Tibial nerve (tissue), 4 donors: ENCODE measurements around the gene CD40. TPM values are rescaled to one million over a fixed set of nuclear protein-coding genes. Genes with fewer than 3 reads are reported as not detected.

Source experiments
- DNase-seq, 2 donors: peaks; one replicate each; pipeline ENCODE4 v3.0.0-alpha.2; 2019; ENCODE audit warnings: low spot score in 2 of 2
- H3K27ac ChIP-seq, 4 donors: fragments of 200-600 bp; sonication (generic) in 3 of 4; one replicate each; pipeline ENCODE4 v1.5.1; 2017 to 2019; ENCODE audit warnings: mild to moderate bottlenecking in 1 of 4
- H3K27me3 ChIP-seq, 2 donors: fragments of 200-600 bp; sonication (generic) in 1 of 2; one replicate each; pipeline versions ENCODE4 v1.5.1 to v1.6.0; 2017 to 2019
- H3K36me3 ChIP-seq, 3 donors: fragments of 200-600 bp; sonication (generic); one replicate each; pipeline ENCODE4 v1.5.1; 2018 to 2019
- H3K4me1 ChIP-seq, 4 donors: fragments of 200-600 bp; sonication (generic) in 3 of 4; one replicate each; pipeline ENCODE4 v1.5.1; 2017 to 2019
- H3K4me3 ChIP-seq, 4 donors: fragments of 200-600 bp; sonication (generic) in 3 of 4; one replicate each; pipeline ENCODE4 v1.5.1; 2017 to 2019; ENCODE audit warnings: mild to moderate bottlenecking in 1 of 4, moderate library complexity in 1 of 4
- H3K9me3 ChIP-seq, 4 donors: fragments of 200-600 bp; sonication (generic) in 3 of 4; one replicate each; pipeline ENCODE4 v1.5.1; 2017 to 2019
- CTCF ChIP-seq, 5 experiments: fragments of 200-600 bp in 3 of 5; fragments of 450-650 bp in 2 of 5; sonication (generic) in 3 of 5; IDR thresholded peaks; one replicate each; pipeline ENCODE4 v1.5.1; 2016 to 2019; ENCODE audit warnings: antibody characterized with exemption in 5 of 5, mild to moderate bottlenecking in 3 of 5, moderate library complexity in 2 of 5
- EP300 ChIP-seq, 2 donors: sonication (generic); formaldehyde crosslinking; IDR thresholded peaks; one replicate each; pipeline ENCODE4 v1.6.1; 2017; ENCODE audit warnings: antibody characterized with exemption in 2 of 2, mild to moderate bottlenecking in 1 of 2
- POLR2A ChIP-seq, 2 donors: fragments of 450-650 bp; IDR thresholded peaks; one replicate each; pipeline ENCODE4 v1.6.1; 2017; ENCODE audit warnings: antibody characterized with exemption in 2 of 2, mild to moderate bottlenecking in 2 of 2, moderate library complexity in 2 of 2
- WGBS, 2 donors: methylation state at CpG; one replicate each; pipeline ENCODE4 v1.1.5; 2018; 5-methylcytosine and 5-hydroxymethylcytosine counted together
- total RNA-seq, 4 donors: library from RNA; depleted of rRNA; stranded (reverse); fragments of >200 nt; gene quantifications; one replicate each; pipeline ENCODE4 v1.1.0, GENCODE V29; 2016

CD40 gene
- total RNA-seq, 4 donors from 2014 or later = 18.0 to 32.8 (median 25.1) TPM

GRCh38 chr20:46123482-46124245 lies 5.5 kb downstream of the CD40 start:
- Histone ChIP-seq H3K4me1 (peaks cover 0 to 25% (median 9%) of the 10 kb centered on the region in 4 donors), H3K9me3 (no peaks in the 10 kb centered on the region), H3K36me3 (peaks cover 0 to 42% (median 6%) of the 10 kb centered on the region in 3 donors), H3K27me3 (peaks cover 0 to 2% of the 10 kb centered on the region in 2 donors), H3K27ac (no peak overlapping the region), H3K4me3 (no peak overlapping the region)
- no peak for TF ChIP-seq EP300 (IDR thresholded peaks at IDR 0.05)
- DNase-seq = no peak
- WGBS, 2 donors = 85 to 91% methylated on average over 11 of the region's 11 CpGs

GRCh38 chr20:46126440-46127056 lies 8.4 kb downstream of the CD40 start:
- TF ChIP-seq POLR2A (IDR thresholded peaks at IDR 0.05) (no peak), CTCF (IDR thresholded peaks at IDR 0.05) (no peak)
- Histone ChIP-seq H3K27me3 (peaks cover 0 to 6% of the 10 kb centered on the region in 2 donors), H3K4me3 (no peak overlapping the region), H3K27ac (no peak overlapping the region), H3K9me3 (no peaks in the 10 kb centered on the region), H3K4me1 (peaks cover 0 to 4% (median 0%) of the 10 kb centered on the region in 4 donors), H3K36me3 (peaks cover 0 to 42% (median 6%) of the 10 kb centered on the region in 3 donors)
- DNase-seq = no peak
- 77 to 78% methylated on average over 5 of the region's 5 CpGs for WGBS, 2 donors

- Histone ChIP-seq H3K9me3 (no peaks in the 10 kb centered on the region), H3K4me1 (peaks cover 0 to 9% (median 3%) of the 10 kb centered on the region in 4 donors), H3K27me3 (peaks cover 0 to 6% of the 10 kb centered on the region in 2 donors), H3K4me3 (no peak overlapping the region), H3K27ac (no peak overlapping the region), H3K36me3 (peaks cover 0 to 39% (median 2%) of the 10 kb centered on the region in 3 donors)
- DNase-seq = no peak
- WGBS, 2 donors = 80 to 83% methylated on average over 11 of the region's 11 CpGs
- no peak for TF ChIP-seq CTCF (IDR thresholded peaks at IDR 0.05)
- no peak for TF ChIP-seq EP300 (IDR thresholded peaks at IDR 0.05)
- no peak for TF ChIP-seq POLR2A (IDR thresholded peaks at IDR 0.05)
Observed at GRCh38 chr20:46127396-46128010, 9.4 kb downstream of the CD40 start.

GRCh38 chr20:46128310-46129151 lies 10.4 kb downstream of the CD40 start:
- 25 to 27% methylated on average over 9 to 15 of the region's 16 CpGs for WGBS, 2 donors
- Histone ChIP-seq H3K9me3 (no peaks in the 10 kb centered on the region), H3K36me3 (peaks cover 0 to 29% (median 0%) of the 10 kb centered on the region in 3 donors), H3K4me1 (peaks cover 0 to 17% (median 9%) of the 10 kb centered on the region in 4 donors), H3K4me3 (no peak overlapping the region), H3K27ac (no peak overlapping the region), H3K27me3 (peaks cover 0 to 6% of the 10 kb centered on the region in 2 donors)
- DNase-seq = peak in 1 of 2 donors; percentile 22
- TF ChIP-seq CTCF (IDR thresholded peaks at IDR 0.05) (peak; percentile 47 to 69 (median 49)), EP300 (IDR thresholded peaks at IDR 0.05) (no peak)

- peaks cover 0 to 17% (median 9%) of the 10 kb centered on the region in 4 donors for H3K4me1 ChIP-seq
- H3K36me3 ChIP-seq = peaks cover 0 to 16% (median 0%) of the 10 kb centered on the region in 3 donors
- DNase-seq = no peak
- no peak overlapping the region for H3K4me3 ChIP-seq
- WGBS, 2 donors = 31 to 32% methylated on average over 5 of the region's 5 CpGs
- TF ChIP-seq CTCF (IDR thresholded peaks at IDR 0.05) (no peak), EP300 (IDR thresholded peaks at IDR 0.05) (no peak), POLR2A (IDR thresholded peaks at IDR 0.05) (no peak)
- no peaks in the 10 kb centered on the region for H3K9me3 ChIP-seq
- H3K27ac ChIP-seq = no peak overlapping the region
- peaks cover 0 to 6% of the 10 kb centered on the region in 2 donors for H3K27me3 ChIP-seq
Observed at GRCh38 chr20:46129955-46130481, 11.9 kb downstream of the CD40 start.
